Endothelial cell of umbilical vein (primary cell): ENCODE results near the gene STOML3. TPM values are rescaled to one million over a fixed set of nuclear protein-coding genes. Genes with fewer than 3 reads are reported as not detected.

Experiments
- BruUV-seq: library from RNA; stranded (reverse); fragments of 400-500 nt; replicated peaks from 2 replicates; lab custom pipeline; 2021; lab: Mats Ljungman, UMichigan
- CTCF ChIA-PET: fragments of 300-600, 350-600 bp; sonication (Branson Sonifier 250); formaldehyde crosslinking; loops from one replicate; lab custom pipeline; 2021; ENCODE audit warnings: antibody characterized with exemption, inconsistent platforms; lab: Charles Lee
- POLR2A ChIA-PET: fragments of 300-600, 350-600 bp; sonication (Branson Sonifier 250); formaldehyde crosslinking; loops from one replicate; lab custom pipeline; 2021; ENCODE audit warnings: antibody characterized with exemption, inconsistent platforms; lab: Charles Lee
- DNase-seq: peaks from one replicate; pipeline ENCODE4 v3.0.0-alpha.2; 2011; ENCODE audit warnings: low read depth, low spot score
- FAIRE-seq: peaks from 2 replicates; lab custom pipeline; 2011; peaks lifted over from hg19 to GRCh38; lab: Jason Lieb, UNC
- H2AFZ ChIP-seq: 2 replicates; pipeline ENCODE4 v1.6.0; 2012; ENCODE audit warnings: low read depth, low read length, control low read depth, inconsistent platforms
- H3K27ac ChIP-seq: 2 replicates; pipeline ENCODE4 v1.5.1; 2011; ENCODE audit warnings: low read depth, mild to moderate bottlenecking, control low read depth, low read length, moderate library complexity; ENCODE audit not compliant: insufficient read depth
- H3K27me3 ChIP-seq, 2 experiments: 2 replicates each; pipeline versions ENCODE4 v1.6.0 to v1.6.1; 2011; ENCODE audit warnings: low read length in 2 of 2, mixed read lengths in 1 of 2; ENCODE audit not compliant: control insufficient read depth in 2 of 2, insufficient read depth in 2 of 2
- H3K36me3 ChIP-seq, 2 experiments: 2 replicates in 1 of 2; 3 replicates in 1 of 2; pipeline ENCODE4 v1.5.1; 2011; ENCODE audit warnings: low read length in 2 of 2, mild to moderate bottlenecking in 1 of 2, moderate library complexity in 1 of 2; ENCODE audit not compliant: control insufficient read depth in 2 of 2, insufficient read depth in 2 of 2; ENCODE audit errors: extremely low read depth in 1 of 2
- H3K4me1 ChIP-seq: 3 replicates; pipeline ENCODE4 v1.5.1; 2011; ENCODE audit warnings: mild to moderate bottlenecking, low read length; ENCODE audit not compliant: control insufficient read depth, insufficient read depth; ENCODE audit errors: extremely low read depth
- H3K4me2 ChIP-seq: 2 replicates; pipeline ENCODE4 v1.6.1; 2011; ENCODE audit warnings: low read length, control low read depth, mixed read lengths; ENCODE audit not compliant: insufficient read depth
- H3K4me3 ChIP-seq, 3 experiments: fragments of 200-600 bp in 1 of 3; sonication (generic), shearing (Covaris generic) in 1 of 3; replicated peaks in 1 of 3; 2 replicates each; pipeline ENCODE4 v1.5.1; 2011 to 2016; ENCODE audit warnings: control low read depth in 3 of 3, low read length in 3 of 3, mild to moderate bottlenecking in 2 of 3, inconsistent platforms in 1 of 3, low read depth in 1 of 3, moderate library complexity in 1 of 3; ENCODE audit not compliant: insufficient read depth in 1 of 3
- H3K79me2 ChIP-seq: 2 replicates; pipeline ENCODE4 v1.6.0; 2012; ENCODE audit warnings: low read length, inconsistent platforms; ENCODE audit not compliant: control insufficient read depth, insufficient read depth
- H3K9ac ChIP-seq: replicated peaks from 2 replicates; pipeline ENCODE3; 2011; ENCODE audit warnings: low read length, control low read depth; ENCODE audit not compliant: insufficient read depth; ENCODE audit errors: extremely low read depth
- H3K9me1 ChIP-seq: replicated peaks from 3 replicates; pipeline ENCODE4 v1.6.0; 2011; ENCODE audit warnings: mild to moderate bottlenecking, low read length; ENCODE audit not compliant: control insufficient read depth, insufficient read depth; ENCODE audit errors: extremely low read depth
- H3K9me3 ChIP-seq: replicated peaks from 2 replicates; pipeline ENCODE4 v1.5.1; 2012; ENCODE audit warnings: low read length, inconsistent platforms; ENCODE audit not compliant: control insufficient read depth, insufficient read depth
- H4K20me1 ChIP-seq: replicated peaks from 2 replicates; pipeline ENCODE3; 2011; ENCODE audit warnings: mild to moderate bottlenecking, low read length; ENCODE audit not compliant: control insufficient read depth, insufficient read depth; ENCODE audit errors: extremely low read depth
- CTCF ChIP-seq, 2 donors: IDR thresholded peaks; 1 replicate in 1 of 2; 2 replicates in 1 of 2; pipeline ENCODE4 v1.5.1; 2011; ENCODE audit warnings: low read length in 2 of 2, mild to moderate bottlenecking in 2 of 2, moderate library complexity in 2 of 2, control low read depth in 1 of 2, inconsistent platforms in 1 of 2, low read depth in 1 of 2; ENCODE audit not compliant: insufficient read depth in 1 of 2; ENCODE audit errors: extremely low read depth in 1 of 2
- EZH2 ChIP-seq: IDR thresholded peaks from 2 replicates; pipeline ENCODE4 v1.6.1; 2012; ENCODE audit warnings: borderline replicate concordance, low read depth, mild to moderate bottlenecking, moderate library complexity, low read length, inconsistent platforms; ENCODE audit not compliant: severe bottlenecking
- FOS ChIP-seq: IDR thresholded peaks from 2 replicates; pipeline ENCODE4 v1.6.1; 2011; ENCODE audit warnings: mild to moderate bottlenecking, low read length, moderate library complexity, borderline replicate concordance; ENCODE audit not compliant: insufficient read depth
- GATA2 ChIP-seq: IDR thresholded peaks from 2 replicates; pipeline ENCODE4 v1.7.0; 2011; ENCODE audit warnings: low read depth, mild to moderate bottlenecking, moderate library complexity, mixed read lengths, low read length; ENCODE audit not compliant: insufficient read length, insufficient read depth
- JUN ChIP-seq: IDR thresholded peaks from 2 replicates; pipeline ENCODE4 v1.6.1; 2011; ENCODE audit warnings: borderline replicate concordance, low read depth; ENCODE audit not compliant: insufficient read length, insufficient read depth
- MAX ChIP-seq: IDR thresholded peaks from 2 replicates; pipeline ENCODE4 v1.6.1; 2011; ENCODE audit not compliant: insufficient read depth, insufficient read length
- MYC ChIP-seq: IDR thresholded peaks from one replicate; pipeline ENCODE4 v1.6.1; 2011; ENCODE audit warnings: mild to moderate bottlenecking, low read depth, low read length
- POLR2A ChIP-seq: IDR thresholded peaks from 2 replicates; pipeline ENCODE4 v1.6.1; 2012; ENCODE audit warnings: low read depth, mild to moderate bottlenecking, control low read depth, low read length
- POLR2AphosphoS5 ChIP-seq: IDR thresholded peaks from 2 replicates; pipeline ENCODE4 v1.6.1; 2012; ENCODE audit warnings: low read depth, mild to moderate bottlenecking, control low read depth, low read length, moderate library complexity; ENCODE audit not compliant: insufficient read depth
- dilution Hi-C: fragments of 300-500 bp; cut with MboI; formaldehyde crosslinking; loops from one replicate; pipeline ENCODE4 v1.15.0; 2019; ENCODE audit warnings: low sequenced_read_pairs; ENCODE audit not compliant: extremely low pct_ligation_motif_present
- intact Hi-C: fragments of 100-400 bp; cut with micrococcal nuclease; formaldehyde crosslinking; loops from one replicate; pipeline ENCODE4 v1.10.0; 2022
- polyA plus RNA-seq, 4 experiments: library from polyadenylated mRNA; depleted of rRNA in 3 of 4; stranded (reverse) in 3 of 4; unstranded in 1 of 4; fragments of >200 nt; gene quantifications; 2 replicates each; pipeline versions ENCODE4 v1.2.1 to v1.2.3, GENCODE V29; 2011 to 2012; ENCODE audit warnings: missing spikeins in 1 of 4
- total RNA-seq: library from RNA; stranded (reverse); gene quantifications from 2 replicates; pipeline ENCODE4 v1.2.3, GENCODE V29; 2021

The STOML3 gene
- total and polyA plus RNA-seq, 2 donors (not counting 3 experiments of a cell fraction or from before 2014, with no cell fraction given), result not detected

GRCh38 chr13:38954291-38954690 lies 36.3 kb downstream of the STOML3 start:
- Histone ChIP-seq H3K27me3 (no peaks in the 10 kb centered on the region), H3K4me3 (no peak overlapping the region), H3K9ac (no peak overlapping the region), H3K4me2 (no peak overlapping the region), H3K36me3 (no peaks in the 10 kb centered on the region), H3K9me3 (no peaks in the 10 kb centered on the region), H3K27ac (no peak overlapping the region), H3K79me2 (no peaks in the 10 kb centered on the region), H4K20me1 (no peaks in the 10 kb centered on the region), H3K9me1 (no peaks in the 10 kb centered on the region), H2AFZ (no peak overlapping the region), H3K4me1 (peaks cover 9% of the 10 kb centered on the region)
- no TSS peak for BruUV-seq
- intact Hi-C loops, result loop anchor here (10.0 kb wide), 1 partner anchor 429 kb away; no protein-coding TSS in a partner anchor
- dilution Hi-C loops, result no loop called here
- TF ChIP-seq JUN (peak; percentile 26), FOS (peak; percentile 38), POLR2A (no peak)
- ChIA-PET CTCF (no interaction called here), POLR2A (no interaction called here)
- FAIRE-seq, result peak; percentile 24
- peak; percentile 41 for DNase-seq

- no peaks in the 10 kb centered on the region for H3K9me1 ChIP-seq
- no peak overlapping the region for H2AFZ ChIP-seq
- no TSS peak for BruUV-seq
- no peak for TF ChIP-seq FOS
- no peak for TF ChIP-seq GATA2
- no peak for TF ChIP-seq EZH2
- TF ChIP-seq CTCF (IDR thresholded peaks at IDR 0.05; ENCODE audit: extremely low read depth in 1 of 2, insufficient read depth in 1 of 2, low read depth in 1 of 2, low read length in 2 of 2), result no peak
- no peak for TF ChIP-seq MAX
- TF ChIP-seq MYC, result no peak
- no peak for TF ChIP-seq POLR2A
- no peak for TF ChIP-seq JUN
- TF ChIP-seq POLR2AphosphoS5, result no peak
- no peak overlapping the region for H3K9ac ChIP-seq
- H4K20me1 ChIP-seq, result no peaks in the 10 kb centered on the region
- peaks cover 9% of the 10 kb centered on the region for H3K4me1 ChIP-seq
- no peaks in the 10 kb centered on the region for H3K79me2 ChIP-seq
- no peaks in the 10 kb centered on the region for H3K27me3 ChIP-seq
- no peak overlapping the region for H3K27ac ChIP-seq
- FAIRE-seq, result no peak
- H3K9me3 ChIP-seq, result no peaks in the 10 kb centered on the region
- ChIA-PET POLR2A (no interaction called here), CTCF (interaction anchor here (1.5 kb wide), 1 partner anchor 659 kb away, joined by 3 read pairs; no protein-coding TSS in a partner anchor)
- no peaks in the 10 kb centered on the region for H3K36me3 ChIP-seq
- dilution Hi-C loops, result no loop called here
- DNase-seq, result no peak
- no peak overlapping the region for H3K4me2 ChIP-seq
- intact Hi-C loops, result loop anchor here (10.0 kb wide), 1 partner anchor 428 kb away; no protein-coding TSS in a partner anchor
- no peak overlapping the region for H3K4me3 ChIP-seq
These were observed 37.8 kb downstream of the STOML3 start for GRCh38 chr13:38952827-38953226.
